ENCODE data around the gene TPM4. TPM values are rescaled to one million over a fixed set of nuclear protein-coding genes. Genes with fewer than 3 reads are reported as not detected.

TPM4 gene
- polyA plus RNA-seq, 3 donors, result 144 to 170 (median 146) TPM

DNA sequence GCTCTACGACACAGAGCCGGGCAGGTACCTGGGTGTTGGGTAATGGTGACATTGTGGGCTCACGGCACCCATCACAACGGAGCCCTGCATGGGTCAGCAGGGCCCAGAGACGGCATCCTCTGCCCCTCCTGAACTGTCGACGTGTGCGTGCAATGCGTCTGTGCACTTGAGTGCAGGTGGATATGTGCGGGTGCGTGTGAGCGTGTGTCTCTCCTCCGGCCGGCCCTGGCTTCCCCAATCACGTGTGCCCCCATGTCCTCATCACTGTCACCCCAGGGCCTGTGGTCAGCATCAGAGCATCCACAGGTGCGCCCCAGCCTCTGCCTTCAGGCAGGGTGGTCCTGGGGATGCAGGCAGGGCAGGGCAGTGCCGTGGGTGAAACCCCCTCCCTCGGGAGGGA, 37.2 kb upstream of the TPM4 start:
- Mint-ChIP-seq H3K27me3 (ENCODE audit: low read depth in 3 of 3) (peaks cover 4 to 6% (median 5%) of the 10 kb centered on the region in 3 donors), H3K27ac (peak overlapping the region in 1 of 7 donors; percentile 11), H3K9me3 (no peaks in the 10 kb centered on the region), H3K4me3 (no peak overlapping the region), H3K4me1 (peaks cover 8% of the 10 kb centered on the region), H3K36me3 (no peaks in the 10 kb centered on the region)
- Histone ChIP-seq H3K27ac (ENCODE audit: low read depth in 1 of 2, low read length in 2 of 2) (no peak overlapping the region), H3K4me1 (ENCODE audit: control insufficient read depth in 1 of 2, insufficient read depth in 2 of 2, low read length in 2 of 2) (peaks cover 8 to 17% of the 10 kb centered on the region in 2 donors), H3K4me3 (replicated peaks in 1 of 3; ENCODE audit: low read depth in 2 of 3, low read length in 3 of 3) (no peak overlapping the region), H3K36me3 (replicated peaks in 1 of 2; ENCODE audit: control insufficient read depth in 1 of 2, insufficient read depth in 2 of 2, low read length in 2 of 2) (no peaks in the 10 kb centered on the region), H2AFZ (ENCODE audit: insufficient read depth, low read depth, low read length, poor library complexity, severe bottlenecking) (no peak overlapping the region), H4K20me1 (ENCODE audit: insufficient read depth, low read length) (no peaks in the 10 kb centered on the region), H3K4me2 (replicated peaks; ENCODE audit: extremely low read depth, low read length, poor library complexity, severe bottlenecking) (no peak overlapping the region), H3K27me3 (ENCODE audit: control insufficient read depth in 2 of 2, insufficient read depth in 2 of 2, low read length in 2 of 2) (no peaks in the 10 kb centered on the region), H3K9ac (ENCODE audit: insufficient read depth, low read length, poor library complexity, severe bottlenecking) (no peak overlapping the region), H3K9me3 (replicated peaks in 1 of 2; ENCODE audit: control insufficient read depth in 1 of 2, insufficient read depth in 1 of 2, low read length in 2 of 2) (no peaks in the 10 kb centered on the region), H3K79me2 (ENCODE audit: insufficient read depth, low read length) (no peaks in the 10 kb centered on the region)
- no peak for DNase-seq
- WGBS (ENCODE audit: insufficient coverage), result 95% methylated on average over 13 of the region's 18 CpGs
- intact Hi-C loops (cut with micrococcal nuclease), result no loop called here
- TF ChIP-seq, protein P1, sequence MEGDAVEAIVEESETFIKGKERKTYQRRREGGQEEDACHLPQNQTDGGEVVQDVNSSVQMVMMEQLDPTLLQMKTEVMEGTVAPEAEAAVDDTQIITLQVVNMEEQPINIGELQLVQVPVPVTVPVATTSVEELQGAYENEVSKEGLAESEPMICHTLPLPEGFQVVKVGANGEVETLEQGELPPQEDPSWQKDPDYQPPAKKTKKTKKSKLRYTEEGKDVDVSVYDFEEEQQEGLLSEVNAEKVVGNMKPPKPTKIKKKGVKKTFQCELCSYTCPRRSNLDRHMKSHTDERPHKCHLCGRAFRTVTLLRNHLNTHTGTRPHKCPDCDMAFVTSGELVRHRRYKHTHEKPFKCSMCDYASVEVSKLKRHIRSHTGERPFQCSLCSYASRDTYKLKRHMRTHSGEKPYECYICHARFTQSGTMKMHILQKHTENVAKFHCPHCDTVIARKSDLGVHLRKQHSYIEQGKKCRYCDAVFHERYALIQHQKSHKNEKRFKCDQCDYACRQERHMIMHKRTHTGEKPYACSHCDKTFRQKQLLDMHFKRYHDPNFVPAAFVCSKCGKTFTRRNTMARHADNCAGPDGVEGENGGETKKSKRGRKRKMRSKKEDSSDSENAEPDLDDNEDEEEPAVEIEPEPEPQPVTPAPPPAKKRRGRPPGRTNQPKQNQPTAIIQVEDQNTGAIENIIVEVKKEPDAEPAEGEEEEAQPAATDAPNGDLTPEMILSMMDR (IDR thresholded peaks at IDR 0.05), result no peak

DNA sequence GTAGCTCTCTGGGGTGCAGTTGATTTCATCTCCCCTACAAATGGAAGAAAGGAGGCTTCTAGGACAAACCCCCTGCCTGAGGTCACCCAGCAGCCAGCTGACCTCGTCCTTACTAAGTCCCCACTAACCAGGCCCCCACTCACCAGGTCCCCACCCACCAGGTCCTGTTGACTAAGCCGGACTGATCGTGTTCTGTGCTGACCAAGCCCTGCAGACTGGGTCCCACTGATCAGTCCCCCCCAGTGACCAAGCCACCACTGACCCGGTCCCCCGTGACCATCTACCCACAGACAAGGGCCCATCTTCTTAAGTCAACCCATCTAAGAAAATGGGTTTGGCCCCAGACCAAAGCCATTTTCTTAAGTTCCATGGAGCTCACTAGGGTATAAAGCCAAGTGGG, 36.8 kb upstream of the TPM4 start:
- Histone ChIP-seq H3K4me2 (replicated peaks; ENCODE audit: extremely low read depth, low read length, poor library complexity, severe bottlenecking) (no peak overlapping the region), H3K9me3 (replicated peaks in 1 of 2; ENCODE audit: control insufficient read depth in 1 of 2, insufficient read depth in 1 of 2, low read length in 2 of 2) (no peaks in the 10 kb centered on the region), H3K79me2 (ENCODE audit: insufficient read depth, low read length) (no peaks in the 10 kb centered on the region), H3K4me3 (replicated peaks in 1 of 3; ENCODE audit: low read depth in 2 of 3, low read length in 3 of 3) (no peak overlapping the region), H3K27ac (ENCODE audit: low read depth in 1 of 2, low read length in 2 of 2) (no peak overlapping the region), H3K4me1 (ENCODE audit: control insufficient read depth in 1 of 2, insufficient read depth in 2 of 2, low read length in 2 of 2) (peaks cover 8 to 17% of the 10 kb centered on the region in 2 donors), H2AFZ (ENCODE audit: insufficient read depth, low read depth, low read length, poor library complexity, severe bottlenecking) (no peak overlapping the region), H4K20me1 (ENCODE audit: insufficient read depth, low read length) (no peaks in the 10 kb centered on the region), H3K27me3 (ENCODE audit: control insufficient read depth in 2 of 2, insufficient read depth in 2 of 2, low read length in 2 of 2) (no peaks in the 10 kb centered on the region), H3K9ac (ENCODE audit: insufficient read depth, low read length, poor library complexity, severe bottlenecking) (no peak overlapping the region), H3K36me3 (replicated peaks in 1 of 2; ENCODE audit: control insufficient read depth in 1 of 2, insufficient read depth in 2 of 2, low read length in 2 of 2) (no peaks in the 10 kb centered on the region)
- intact Hi-C loops (cut with micrococcal nuclease), result no loop called here
- Mint-ChIP-seq H3K9me3 (peaks cover 0 to 2% (median 0%) of the 10 kb centered on the region in 7 donors), H3K4me3 (no peak overlapping the region), H3K27me3 (ENCODE audit: low read depth in 3 of 3) (peaks cover 4 to 6% (median 5%) of the 10 kb centered on the region in 3 donors), H3K27ac (no peak overlapping the region), H3K36me3 (no peaks in the 10 kb centered on the region), H3K4me1 (peaks cover 8% of the 10 kb centered on the region)
- 100% methylated on average over 3 of the region's 5 CpGs for WGBS (ENCODE audit: insufficient coverage)
- TF ChIP-seq, protein P1 (IDR thresholded peaks at IDR 0.05), result no peak
- DNase-seq, result no peak

Measured in CD14-positive monocyte (primary cell).